Measurements from ENCODE around the gene ANAPC15.
A peak's percentile ranks its signal among the peaks of the same experiment; 100 is the strongest.
"Not testable (repeated sequence)": the region's sequence is repeated elsewhere in the genome, so short reads cannot be mapped to it uniquely, and the experiment has no call there.

The ANAPC15 gene

DNA sequence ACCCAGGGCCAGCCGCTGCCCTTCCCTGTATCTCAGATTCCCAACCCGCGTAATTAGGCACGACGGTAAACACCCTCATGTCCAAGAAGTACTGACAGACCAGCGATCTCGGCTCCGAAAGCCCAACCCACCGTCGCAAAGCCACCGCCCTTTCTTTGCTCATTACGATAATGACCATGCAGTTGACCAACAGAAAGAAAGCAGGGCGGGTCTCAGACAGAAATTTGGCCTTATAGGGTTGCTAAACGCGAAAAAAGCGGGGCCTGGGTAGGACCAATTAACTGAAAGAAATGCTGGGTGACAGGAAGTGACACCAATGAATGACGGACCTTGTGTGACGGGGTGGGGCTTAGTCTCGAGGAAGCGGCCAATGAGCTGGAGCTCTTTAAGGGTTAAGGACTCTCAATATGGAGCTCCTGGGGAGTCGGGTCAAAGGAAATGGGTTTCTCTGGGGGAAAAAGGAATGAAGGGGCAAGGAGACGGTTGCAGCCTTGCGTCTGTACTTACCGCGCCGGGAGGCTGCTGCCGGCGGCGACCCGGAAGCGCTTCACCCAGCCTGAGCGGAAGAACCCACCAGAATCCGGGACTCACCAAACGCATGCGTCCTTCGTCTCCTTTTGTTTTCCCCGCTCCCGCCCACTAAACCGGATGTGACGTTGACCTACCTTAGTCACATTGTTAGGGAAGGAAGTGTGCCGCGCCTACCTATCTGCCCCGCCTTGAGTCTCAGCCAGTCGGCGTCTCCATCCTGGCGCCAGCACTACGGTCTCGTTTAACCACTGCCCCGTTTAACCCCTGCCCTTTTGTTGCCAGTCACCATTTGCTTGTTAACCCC lies at the start of gene ANAPC15:
Gene ANAPC15 (minus strand): TSS at position 553 of the 835 bp plus-strand sequence. CDS start 1,419 bp downstream, outside the sequence.
- DNase-seq (ENCODE audit: low read depth in 3 of 3) = peak; percentile 99 to 100 (median 99)

DNA sequence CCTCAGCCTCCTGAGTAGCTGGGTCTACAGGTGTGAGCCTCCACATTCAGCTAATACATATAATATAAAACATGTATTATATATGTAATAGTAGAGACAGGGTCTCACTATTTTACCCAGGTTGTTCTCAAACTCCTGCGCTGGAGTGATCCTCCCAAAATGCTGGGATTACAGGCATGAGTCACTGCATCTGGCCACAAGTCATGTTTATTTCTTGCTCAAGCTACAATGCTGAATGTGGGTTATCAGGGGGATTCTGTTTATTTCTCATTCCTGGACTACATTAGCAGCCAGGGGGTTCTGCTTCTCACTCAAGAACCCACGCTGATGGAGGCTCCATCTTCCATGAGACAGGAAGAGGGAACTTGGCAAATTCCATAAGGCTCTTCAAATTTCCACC lies 47.8 kb upstream of the ANAPC15 start:
- DNase-seq (ENCODE audit: low read depth in 3 of 3) = no peak

DNA sequence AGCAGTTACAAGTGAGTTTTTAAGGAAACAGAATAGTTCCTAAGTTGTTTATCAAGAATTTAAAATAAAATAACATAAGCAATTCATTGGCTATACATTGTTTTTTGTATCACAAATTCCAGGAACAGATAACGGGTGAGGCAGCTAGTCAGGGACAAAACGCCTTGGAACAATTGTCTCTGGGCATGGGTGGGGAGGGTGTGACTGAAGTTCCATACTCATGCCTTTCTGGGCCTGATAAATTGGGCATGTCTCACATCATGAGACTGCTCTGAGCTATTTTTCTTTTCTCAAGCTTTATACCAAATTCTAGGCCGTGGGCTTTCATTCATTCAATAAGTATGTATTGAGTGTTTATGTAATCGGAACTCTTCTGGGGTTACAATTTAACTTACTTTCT lies 44.6 kb upstream of the ANAPC15 start:
- no peak for DNase-seq (ENCODE audit: low read depth in 3 of 3)

DNA sequence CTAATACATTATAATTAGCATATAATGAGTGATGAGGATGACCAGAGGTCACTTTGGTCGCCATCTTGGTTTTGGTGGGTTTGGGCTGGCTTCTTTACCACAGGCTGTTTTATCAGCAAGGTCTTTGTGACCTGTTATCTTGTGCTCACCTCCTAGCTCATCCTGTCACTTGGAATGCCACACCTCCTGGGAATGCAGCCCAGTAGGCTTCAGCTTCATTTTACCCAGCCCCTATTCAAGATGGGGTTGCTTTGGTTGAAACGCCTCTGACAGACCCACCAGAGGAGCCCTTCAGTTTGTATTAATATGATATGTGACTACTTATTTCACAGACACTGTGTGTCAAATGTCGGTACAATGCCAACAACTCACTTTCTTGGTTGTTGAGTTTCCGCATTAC lies 43.3 kb upstream of the ANAPC15 start:
- no peak for DNase-seq (ENCODE audit: low read depth in 3 of 3)

DNA sequence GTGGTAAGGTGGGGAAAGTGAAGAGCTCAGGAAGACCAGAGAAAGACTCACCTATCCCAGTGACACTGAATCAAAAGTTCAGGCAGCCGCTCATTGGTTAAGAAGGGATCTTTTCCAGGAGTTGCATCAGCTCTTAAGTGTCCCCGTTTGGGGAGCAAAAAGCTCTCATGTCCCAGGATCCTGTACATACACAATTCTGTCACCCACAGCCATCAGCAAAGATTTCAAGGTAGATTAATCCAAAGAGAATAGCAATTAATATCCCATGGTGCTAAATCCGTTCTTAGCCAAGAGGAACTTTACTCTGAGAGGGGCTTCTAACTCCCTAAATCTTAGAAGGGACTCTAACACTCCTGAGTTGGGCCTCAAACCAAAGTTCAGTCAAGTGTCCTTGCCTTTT lies 42.3 kb upstream of the ANAPC15 start:
- DNase-seq (ENCODE audit: low read depth in 3 of 3) = no peak

DNA sequence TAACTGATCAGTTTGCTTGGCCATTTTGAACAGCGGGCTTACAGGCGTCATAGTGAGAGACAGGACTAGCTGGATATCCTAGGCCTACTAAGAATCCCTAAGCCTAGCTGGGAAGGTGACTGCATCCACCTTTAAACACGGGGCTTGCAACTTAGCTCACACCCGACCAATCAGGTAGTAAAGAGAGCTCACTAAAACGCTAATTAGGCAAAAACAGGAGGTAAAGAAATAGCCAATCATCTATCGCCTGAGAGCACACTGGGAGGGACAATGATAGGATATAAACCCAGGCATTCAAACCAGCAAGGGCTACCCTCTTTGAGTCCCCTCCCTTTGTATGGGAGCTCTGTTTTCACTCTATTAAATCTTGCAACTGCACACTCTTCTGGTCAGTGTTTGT lies 41.4 kb upstream of the ANAPC15 start:
- DNase-seq (ENCODE audit: low read depth in 3 of 3) = not testable (repeated sequence)

DNA sequence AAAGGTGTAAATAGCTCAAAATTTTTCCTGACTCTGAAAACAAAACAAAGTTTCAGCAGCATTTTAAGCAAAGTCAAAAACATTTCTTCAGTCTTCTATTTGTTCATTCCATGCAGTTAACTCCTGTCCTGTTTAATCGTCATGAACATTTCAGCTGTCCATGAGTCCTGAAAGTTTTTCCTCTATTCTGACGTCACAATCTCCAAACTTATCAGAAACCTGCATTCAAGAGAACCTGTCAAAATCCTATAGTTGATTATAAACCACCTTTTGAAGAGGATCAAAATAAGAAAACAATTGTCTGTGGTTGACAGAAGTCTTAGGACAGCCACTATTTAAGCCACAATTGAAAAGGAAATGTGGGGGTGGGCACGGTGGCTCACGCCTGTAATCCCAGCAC lies 38.4 kb upstream of the ANAPC15 start:
- no peak for DNase-seq (ENCODE audit: low read depth in 3 of 3)

DNA sequence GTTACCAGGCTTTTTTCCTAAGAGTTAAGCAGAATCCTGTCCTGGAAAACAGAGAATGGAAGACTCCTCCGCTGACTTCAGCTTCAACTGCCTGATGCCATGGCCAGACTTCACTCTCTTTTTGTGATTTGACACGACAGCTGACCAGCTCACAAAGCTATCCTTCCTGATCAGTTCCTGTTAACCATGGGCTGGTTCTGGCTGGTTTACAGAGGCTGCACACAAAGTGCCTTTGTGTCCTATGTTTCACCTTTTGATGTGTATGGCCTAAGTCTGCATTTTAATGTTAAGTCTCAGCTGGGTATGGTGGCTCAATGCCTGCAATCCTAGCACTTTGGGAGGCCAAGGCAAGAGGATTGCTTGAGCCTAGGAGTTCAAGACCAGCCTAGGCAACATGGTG lies 34.1 kb upstream of the ANAPC15 start:
- DNase-seq (ENCODE audit: low read depth in 3 of 3) = no peak

DNA sequence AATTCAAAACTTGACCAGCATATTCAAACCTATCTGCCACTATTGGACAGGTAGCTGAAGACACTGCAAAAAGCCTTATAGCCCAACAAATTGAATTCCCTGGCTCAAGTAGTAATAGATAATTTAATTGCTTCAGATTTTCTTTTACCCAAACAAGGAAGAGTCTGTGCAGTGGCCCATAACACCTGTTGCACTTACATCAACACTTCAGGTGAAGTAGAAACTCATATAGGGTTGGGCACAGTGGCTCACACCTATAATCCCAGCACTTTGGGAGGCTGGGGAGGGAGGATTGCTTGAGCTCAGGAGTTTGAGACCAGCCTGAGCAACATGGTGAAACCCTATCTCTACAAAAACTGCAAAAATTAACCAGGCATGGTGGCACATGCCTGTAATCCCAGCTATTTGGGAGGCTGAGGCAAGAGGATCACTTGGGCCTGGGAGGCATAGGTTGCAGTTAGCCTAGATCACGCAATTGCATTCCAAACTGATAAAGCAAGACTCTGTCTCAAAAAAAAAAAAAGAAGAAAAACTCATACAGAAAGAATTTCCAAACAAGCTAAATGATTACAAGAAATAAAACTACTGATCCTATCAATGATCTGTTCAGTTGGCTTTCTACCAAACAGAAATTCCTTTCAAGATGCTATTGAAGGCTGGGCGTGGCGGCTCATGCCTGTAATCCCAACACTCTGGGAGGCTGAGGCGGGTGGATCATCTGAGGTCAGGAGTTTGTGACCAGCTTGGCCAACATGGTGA lies 32.5 kb upstream of the ANAPC15 start:
- DNase-seq (ENCODE audit: low read depth in 3 of 3) = no peak

DNA sequence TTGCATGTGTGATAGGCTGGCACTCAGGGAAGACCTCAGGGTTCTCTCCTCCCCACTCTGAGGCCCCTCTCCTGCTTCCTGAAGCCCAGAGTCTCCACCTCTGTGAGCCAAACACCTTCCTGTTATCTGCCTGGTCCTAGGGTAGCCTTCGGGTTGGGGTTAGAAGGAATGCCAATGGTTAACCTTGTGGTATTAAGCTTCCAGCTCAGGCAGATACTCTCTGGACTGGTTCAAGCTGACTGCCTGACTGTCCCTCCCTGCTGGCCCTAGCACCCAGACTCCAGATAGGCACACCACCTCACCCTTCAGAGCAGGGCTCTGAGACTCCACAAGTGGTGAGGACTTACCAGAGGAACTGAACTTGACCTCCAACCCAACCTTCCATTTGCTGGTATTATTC lies 30.0 kb upstream of the ANAPC15 start:
- DNase-seq (ENCODE audit: low read depth in 3 of 3) = not testable (repeated sequence)

DNA sequence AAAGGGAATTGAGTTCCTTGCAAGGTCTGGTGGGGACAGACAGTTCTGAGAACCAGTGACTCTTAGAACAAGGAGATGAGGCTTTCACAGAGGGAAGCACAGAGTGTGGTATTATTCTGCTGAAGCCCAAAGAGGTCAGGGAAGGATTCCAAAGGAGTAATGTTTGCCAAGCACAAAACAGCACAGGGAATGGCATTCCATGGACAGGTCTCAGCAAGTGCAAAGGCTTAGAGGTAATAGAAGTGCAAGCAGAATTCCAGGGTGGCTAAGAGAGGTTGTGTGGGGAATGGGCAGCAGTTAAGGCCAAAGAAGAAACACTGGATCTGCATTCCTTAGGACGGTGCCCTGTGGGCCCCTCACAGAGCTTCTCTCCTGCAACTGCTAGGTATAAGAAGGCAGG lies 29.6 kb upstream of the ANAPC15 start:
- not testable (repeated sequence) for DNase-seq (ENCODE audit: low read depth in 3 of 3)

DNA sequence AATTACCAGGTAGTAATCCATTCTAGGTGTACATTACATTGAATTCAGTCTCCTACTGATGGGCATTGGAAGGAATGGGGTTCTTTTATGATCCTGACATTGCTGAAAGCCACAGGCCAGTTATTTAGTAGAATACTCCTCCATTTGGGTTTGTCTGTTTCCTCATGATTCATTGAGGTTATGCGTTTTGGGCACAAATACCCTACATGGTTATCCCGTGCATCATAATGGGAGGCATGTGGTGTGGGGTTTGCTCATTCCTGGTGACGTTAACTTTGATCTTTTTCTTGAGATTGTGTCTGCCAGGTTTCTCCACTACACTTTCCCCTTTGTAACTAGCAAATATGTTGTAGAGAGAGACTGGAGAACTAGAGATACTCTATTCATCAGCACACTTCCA lies 28.6 kb upstream of the ANAPC15 start:
- DNase-seq (ENCODE audit: low read depth in 3 of 3) = peak in 1 of 3 experiments; percentile 5

DNA sequence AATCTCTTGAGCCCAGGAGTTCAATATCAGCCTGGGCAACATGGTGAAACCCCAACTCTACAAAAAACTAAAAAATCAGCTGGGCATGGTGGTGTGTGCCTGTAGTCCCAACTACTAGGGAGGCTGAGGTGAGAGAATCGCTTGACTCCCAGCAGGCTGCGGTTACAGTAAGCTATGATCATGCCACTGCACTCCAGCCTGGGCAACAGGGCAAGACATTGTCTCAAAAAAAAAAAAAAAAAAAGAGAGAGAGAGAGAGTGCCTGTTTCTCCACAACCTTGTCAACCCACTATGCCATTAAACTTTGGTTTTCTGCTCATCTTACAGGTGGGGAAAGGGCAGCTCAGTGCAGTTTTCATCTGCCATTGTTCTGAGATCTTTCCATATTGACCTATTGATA lies 28.2 kb upstream of the ANAPC15 start:
- DNase-seq (ENCODE audit: low read depth in 3 of 3) = no peak

DNA sequence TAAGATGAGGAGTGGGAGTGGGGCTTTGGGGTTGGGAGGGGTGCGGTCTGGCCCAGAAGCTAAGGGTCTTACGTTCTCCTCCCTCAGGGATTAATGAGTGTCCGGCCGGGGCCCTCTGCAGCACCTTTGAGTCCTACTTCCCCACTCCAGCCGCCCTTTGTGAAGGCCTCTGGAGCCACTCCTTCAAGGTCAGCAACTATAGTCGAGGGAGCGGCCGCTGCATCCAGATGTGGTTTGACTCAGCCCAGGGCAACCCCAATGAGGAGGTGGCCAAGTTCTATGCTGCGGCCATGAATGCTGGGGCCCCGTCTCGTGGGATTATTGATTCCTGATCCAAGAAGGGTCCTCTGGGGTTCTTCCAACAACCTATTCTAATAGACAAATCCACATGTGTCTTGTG lies 27.0 kb upstream of the ANAPC15 start:
- no peak for DNase-seq (ENCODE audit: low read depth in 3 of 3)

DNA sequence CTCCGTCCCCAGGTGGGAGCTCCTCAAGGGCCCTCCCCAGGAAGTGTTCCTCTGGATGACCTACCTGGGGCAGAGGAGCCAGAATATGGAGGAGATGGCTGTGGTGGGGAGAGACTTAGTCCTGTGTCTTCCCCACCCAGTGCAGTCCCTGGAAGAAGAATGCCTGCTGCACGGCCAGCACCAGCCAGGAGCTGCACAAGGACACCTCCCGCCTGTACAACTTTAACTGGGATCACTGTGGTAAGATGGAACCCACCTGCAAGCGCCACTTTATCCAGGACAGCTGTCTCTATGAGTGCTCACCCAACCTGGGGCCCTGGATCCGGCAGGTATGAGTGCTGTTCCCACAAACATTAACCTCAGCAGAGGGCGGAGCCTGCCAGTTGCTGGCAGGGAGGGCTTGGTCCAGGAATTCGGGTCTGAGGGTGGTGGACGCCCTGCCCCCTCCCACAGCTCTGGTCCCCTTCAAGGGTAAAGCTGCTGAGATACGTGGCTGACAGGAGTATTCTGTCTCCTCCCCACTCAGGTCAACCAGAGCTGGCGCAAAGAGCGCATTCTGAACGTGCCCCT lies 26.4 kb upstream of the ANAPC15 start:
- no peak for DNase-seq (ENCODE audit: low read depth in 3 of 3)

DNA sequence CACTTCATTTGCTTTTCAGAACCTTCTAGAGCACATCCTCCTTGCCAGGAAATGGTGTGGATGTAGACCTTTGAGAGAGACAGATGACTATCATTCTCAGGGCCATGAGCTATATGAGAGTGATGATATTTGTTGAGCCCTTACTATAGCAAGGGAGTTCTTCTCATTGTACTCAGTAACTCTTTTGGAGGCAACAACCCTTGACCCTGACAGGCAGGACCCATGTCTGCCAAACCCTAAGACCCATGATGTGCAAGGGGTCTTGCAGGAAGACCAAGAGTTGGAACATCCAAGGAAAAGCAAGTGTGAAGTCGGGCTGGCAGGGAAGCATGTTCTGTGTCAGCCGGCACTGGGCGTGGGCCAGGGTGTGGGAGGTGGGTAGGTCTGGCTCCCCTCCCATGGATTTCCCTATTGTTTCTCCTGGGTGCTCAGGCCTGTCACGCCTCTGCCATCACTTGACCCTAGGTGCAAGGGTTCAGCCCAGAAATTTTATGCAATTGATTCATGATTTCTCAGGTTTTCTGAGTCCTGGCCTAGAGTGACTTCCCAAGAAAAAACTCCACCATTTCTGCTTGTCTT lies 24.3 kb upstream of the ANAPC15 start:
- no peak for DNase-seq (ENCODE audit: low read depth in 3 of 3)

DNA sequence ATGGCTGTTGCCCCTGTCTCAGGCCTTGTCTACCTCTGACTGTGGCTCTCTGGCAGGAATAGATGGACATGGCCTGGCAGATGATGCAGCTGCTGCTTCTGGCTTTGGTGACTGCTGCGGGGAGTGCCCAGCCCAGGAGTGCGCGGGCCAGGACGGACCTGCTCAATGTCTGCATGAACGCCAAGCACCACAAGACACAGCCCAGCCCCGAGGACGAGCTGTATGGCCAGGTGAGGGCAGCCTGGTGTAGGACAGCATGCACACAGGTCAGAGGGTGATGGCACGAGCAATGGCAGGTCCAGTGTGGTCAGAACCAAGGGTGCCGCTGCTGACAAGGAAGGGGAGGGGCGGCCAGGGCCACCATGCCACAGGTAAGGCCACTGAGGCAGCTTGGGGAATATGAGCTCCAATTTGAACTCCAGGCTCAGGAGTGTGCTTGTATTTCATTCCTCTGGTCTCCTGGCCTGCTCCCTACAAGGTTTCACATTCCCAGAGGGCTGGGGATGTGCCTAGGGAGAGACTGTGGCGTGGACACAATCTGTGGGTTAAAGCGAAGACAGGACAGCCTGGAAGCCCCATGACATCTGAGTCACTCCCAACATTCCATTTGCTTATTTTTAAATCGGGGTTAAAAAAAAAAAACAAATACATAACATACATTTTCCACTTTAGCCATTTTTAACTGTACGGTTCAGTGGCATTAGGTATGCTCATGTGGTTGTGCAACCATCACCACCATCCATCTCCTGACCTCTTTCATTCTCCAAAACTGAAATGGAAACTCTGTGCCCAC lies 23.6 kb upstream of the ANAPC15 start:
- DNase-seq (ENCODE audit: low read depth in 3 of 3) = no peak

DNA sequence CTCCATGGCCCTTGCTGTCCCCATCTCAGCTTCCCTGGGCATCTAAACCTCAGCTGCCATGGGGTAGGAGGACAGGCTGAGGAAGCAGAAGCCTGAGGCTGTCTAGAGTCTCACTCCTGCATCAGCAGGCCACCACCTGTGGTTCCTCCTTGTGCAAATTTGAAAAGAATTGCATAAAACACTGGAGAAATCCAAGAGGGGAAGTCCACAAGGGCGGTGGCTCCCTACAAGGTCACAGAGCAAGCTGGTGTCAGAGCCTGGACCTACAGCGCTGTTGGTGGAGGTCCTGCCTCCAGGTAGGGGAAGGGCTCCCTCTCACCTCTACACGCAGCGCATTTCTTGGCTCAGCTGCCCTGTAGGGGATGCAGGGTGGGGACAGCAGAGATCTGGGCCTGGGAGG lies 23.0 kb upstream of the ANAPC15 start, which contains the start of gene FOLR3:
Gene FOLR3 (plus strand): TSS at position 253 of the 400 bp plus-strand sequence. CDS start 228 bp downstream, outside the sequence.
- not testable (repeated sequence) for DNase-seq (ENCODE audit: low read depth in 3 of 3)

DNA sequence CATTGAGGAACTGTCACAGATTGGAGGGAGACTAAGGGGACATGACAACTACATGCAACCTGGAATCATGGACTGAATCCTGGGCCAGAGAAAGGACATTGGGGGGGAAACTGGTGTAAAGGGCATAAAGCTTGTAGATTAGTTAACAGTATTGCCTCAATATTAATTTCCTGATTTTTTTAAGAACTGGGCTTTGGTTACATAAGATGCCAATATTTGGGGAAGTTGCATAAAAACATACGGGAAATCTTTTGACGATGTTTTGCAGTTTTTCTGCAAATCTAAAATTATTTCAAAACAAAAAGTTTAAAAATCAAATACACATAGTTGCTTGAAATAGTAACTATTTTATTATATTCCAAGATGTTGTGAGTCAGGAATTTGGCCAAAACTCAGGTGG lies 20.2 kb upstream of the ANAPC15 start:
- DNase-seq (ENCODE audit: low read depth in 3 of 3) = no peak

DNA sequence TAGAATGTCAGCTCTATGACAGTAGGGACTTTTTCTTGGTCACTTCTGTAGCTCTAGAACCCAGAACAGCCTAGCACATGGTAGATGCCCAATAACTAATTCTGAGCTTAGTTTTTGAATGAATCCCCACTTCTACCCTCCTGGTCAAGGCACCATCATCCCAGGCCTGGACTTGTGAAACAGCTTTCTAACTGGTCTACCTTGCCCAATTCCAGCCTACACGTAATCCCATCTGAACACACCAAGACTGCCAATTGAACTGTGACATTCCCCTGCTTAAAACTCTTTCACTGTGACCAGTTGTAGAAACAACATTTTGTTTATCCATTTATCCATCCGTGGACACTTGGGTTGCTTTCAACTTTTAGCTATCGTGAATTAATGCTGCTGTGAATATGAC lies 16.9 kb upstream of the ANAPC15 start:
- DNase-seq (ENCODE audit: low read depth in 3 of 3) = no peak

DNA sequence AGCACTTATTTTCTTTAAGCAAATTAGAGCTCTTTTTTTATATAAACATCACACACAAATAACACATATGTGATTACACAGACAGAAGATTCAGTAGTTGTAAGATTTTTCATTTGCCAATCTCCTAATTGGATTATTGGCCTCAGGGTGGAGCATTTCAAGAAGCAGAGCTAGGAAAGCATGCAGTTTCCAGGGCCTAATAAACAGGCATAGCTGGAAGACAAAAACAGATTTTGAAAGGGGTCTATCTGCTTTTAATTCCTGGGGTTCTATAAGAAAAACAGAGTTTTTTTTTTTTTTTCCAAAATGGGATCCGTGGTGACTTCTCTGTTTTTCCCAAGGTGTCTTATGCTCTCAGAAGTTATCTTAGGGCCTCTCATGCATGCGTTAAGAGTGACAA lies 15.4 kb upstream of the ANAPC15 start:
- no peak for DNase-seq (ENCODE audit: low read depth in 3 of 3)

All from stimulated activated CD4-positive, alpha-beta T cell treated with anti-CD3 and anti-CD28 coated beads, TNF-alpha, amount 100 ng/mL, for 24 hours (primary cell).